Measurements from ENCODE around the gene RHBDF1. TPM values are rescaled to one million over a fixed set of nuclear protein-coding genes. Genes with fewer than 3 reads are reported as not detected.

The RHBDF1 gene
- total and polyA plus RNA-seq, 2 of the 13 experiments (the other 11 are each of a cell fraction or from before 2014, with no cell fraction given) = 5.4 to 26.9 TPM

DNA sequence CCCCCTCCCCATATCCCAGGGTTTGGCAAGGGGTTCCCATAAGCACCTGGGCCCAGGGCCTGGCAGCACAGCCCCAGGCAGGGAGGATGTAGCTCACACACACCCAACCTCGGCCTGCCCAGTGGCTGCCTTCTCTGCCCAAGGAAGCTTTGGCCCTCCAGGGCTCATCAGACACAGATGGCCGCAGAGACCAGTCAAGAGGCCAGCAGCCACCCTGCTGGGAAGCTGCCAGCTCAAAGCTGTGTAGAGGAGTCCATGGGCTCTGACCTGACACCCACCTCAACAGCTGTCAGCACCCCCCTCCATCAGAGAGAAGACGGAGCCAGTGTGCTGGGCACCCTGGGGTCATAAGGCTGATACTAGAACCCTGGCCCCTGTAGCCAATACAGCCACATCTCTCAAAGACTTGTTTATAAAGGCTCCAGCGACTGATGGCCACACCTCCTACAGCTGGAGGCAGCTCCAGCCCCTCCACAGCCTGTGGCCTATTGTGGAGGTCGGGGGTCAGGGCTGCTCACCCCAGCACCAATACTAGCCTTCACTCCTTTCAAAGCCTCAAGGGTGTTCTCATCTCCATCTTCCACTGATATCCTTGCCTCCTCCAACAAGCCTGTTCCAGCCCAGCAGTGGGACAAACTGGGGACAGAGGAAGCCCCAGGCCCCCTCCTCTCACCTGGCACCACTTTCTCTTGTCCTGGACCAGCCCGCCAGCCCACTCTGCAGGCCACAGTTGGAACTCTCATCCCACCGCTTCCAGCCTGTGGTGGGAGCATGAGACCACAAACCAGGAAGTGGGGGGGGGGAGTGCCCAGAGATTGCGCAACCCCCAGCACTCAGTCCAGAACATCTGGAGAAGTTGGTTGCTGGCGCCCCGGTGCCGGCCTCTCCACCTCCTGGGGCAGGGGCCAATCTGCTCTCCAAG is 3.4 kb upstream of the RHBDF1 start (continued):
- peak; percentile 10; the same call in 1 of the 2 replicates for TF ChIP-seq ZNF574 (CRISPR knock-in tag; IDR thresholded peaks at IDR 0.05)
- TF ChIP-seq REL (CRISPR knock-in tag; conservative IDR thresholded peaks at IDR 0.05) = no peak
- TF ChIP-seq ZNF619 (CRISPR knock-in tag; IDR thresholded peaks at IDR 0.05) = no peak
- no peak for TF ChIP-seq ZNF816 (CRISPR knock-in tag; IDR thresholded peaks at IDR 0.05; ENCODE audit: borderline replicate concordance)
- 0 out of 2 replicates have a peak, but pooled peaks have one; percentile 6 for TF ChIP-seq ARID5B (CRISPR knock-in tag; IDR thresholded peaks at IDR 0.05)
- TF ChIP-seq EHMT2 (IDR thresholded peaks at IDR 0.05; ENCODE audit: borderline replicate concordance, low read depth, low read length) = no peak
- peak; percentile 65 for TF ChIP-seq SAP130 (CRISPR knock-in tag; IDR thresholded peaks at IDR 0.05; ENCODE audit: low read depth)
- TF ChIP-seq RELA (CRISPR knock-in tag; IDR thresholded peaks at IDR 0.05) = no peak
- TF ChIP-seq TARDBP (CRISPR knock-in tag; IDR thresholded peaks at IDR 0.05) = peak; percentile 75
- TF ChIP-seq, protein P1, sequence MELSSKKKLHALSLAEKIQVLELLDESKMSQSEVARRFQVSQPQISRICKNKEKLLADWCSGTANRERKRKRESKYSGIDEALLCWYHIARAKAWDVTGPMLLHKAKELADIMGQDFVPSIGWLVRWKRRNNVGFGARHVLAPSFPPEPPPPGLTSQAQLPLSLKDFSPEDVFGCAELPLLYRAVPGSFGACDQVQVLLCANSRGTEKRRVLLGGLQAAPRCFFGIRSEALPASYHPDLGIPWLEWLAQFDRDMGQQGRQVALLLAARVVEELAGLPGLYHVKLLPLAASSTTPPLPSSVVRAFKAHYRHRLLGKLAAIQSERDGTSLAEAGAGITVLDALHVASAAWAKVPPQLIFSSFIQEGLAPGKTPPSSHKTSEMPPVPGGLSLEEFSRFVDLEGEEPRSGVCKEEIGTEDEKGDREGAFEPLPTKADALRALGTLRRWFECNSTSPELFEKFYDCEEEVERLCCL (CRISPR knock-in tag; IDR thresholded peaks at IDR 0.05; ENCODE audit: borderline replicate concordance) = no peak
- TF ChIP-seq KDM6A (CRISPR knock-in tag; IDR thresholded peaks at IDR 0.05; ENCODE audit: low read depth) = no peak
- TF ChIP-seq, protein P2, sequence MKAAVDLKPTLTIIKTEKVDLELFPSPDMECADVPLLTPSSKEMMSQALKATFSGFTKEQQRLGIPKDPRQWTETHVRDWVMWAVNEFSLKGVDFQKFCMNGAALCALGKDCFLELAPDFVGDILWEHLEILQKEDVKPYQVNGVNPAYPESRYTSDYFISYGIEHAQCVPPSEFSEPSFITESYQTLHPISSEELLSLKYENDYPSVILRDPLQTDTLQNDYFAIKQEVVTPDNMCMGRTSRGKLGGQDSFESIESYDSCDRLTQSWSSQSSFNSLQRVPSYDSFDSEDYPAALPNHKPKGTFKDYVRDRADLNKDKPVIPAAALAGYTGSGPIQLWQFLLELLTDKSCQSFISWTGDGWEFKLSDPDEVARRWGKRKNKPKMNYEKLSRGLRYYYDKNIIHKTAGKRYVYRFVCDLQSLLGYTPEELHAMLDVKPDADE (CRISPR knock-in tag; IDR thresholded peaks at IDR 0.05) = no peak
- TF ChIP-seq, protein P3, sequence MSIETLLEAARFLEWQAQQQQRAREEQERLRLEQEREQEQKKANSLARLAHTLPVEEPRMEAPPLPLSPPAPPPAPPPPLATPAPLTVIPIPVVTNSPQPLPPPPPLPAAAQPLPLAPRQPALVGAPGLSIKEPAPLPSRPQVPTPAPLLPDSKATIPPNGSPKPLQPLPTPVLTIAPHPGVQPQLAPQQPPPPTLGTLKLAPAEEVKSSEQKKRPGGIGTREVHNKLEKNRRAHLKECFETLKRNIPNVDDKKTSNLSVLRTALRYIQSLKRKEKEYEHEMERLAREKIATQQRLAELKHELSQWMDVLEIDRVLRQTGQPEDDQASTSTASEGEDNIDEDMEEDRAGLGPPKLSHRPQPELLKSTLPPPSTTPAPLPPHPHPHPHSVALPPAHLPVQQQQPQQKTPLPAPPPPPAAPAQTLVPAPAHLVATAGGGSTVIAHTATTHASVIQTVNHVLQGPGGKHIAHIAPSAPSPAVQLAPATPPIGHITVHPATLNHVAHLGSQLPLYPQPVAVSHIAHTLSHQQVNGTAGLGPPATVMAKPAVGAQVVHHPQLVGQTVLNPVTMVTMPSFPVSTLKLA (IDR thresholded peaks at IDR 0.05) = no peak
- no peak for TF ChIP-seq SMAD9 (CRISPR knock-in tag; IDR thresholded peaks at IDR 0.05)
- TF ChIP-seq, protein P4, sequence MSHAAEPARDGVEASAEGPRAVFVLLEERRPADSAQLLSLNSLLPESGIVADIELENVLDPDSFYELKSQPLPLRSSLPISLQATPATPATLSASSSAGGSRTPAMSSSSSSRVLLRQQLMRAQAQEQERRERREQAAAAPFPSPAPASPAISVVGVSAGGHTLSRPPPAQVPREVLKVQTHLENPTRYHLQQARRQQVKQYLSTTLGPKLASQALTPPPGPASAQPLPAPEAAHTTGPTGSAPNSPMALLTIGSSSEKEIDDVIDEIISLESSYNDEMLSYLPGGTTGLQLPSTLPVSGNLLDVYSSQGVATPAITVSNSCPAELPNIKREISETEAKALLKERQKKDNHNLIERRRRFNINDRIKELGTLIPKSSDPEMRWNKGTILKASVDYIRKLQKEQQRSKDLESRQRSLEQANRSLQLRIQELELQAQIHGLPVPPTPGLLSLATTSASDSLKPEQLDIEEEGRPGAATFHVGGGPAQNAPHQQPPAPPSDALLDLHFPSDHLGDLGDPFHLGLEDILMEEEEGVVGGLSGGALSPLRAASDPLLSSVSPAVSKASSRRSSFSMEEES (CRISPR knock-in tag; IDR thresholded peaks at IDR 0.05) = 0 out of 2 replicates have a peak, but pooled peaks have one; percentile 46

All from HepG2 (cell line).